ENCODE results near the gene PTPRA. TPM values are rescaled to one million over a fixed set of nuclear protein-coding genes. Genes with fewer than 3 reads are reported as not detected.

Gene PTPRA
- total and polyA plus RNA-seq, 9 of the 15 experiments (the other 6 are each of a cell fraction or from before 2014, with no cell fraction given): 3.4 to 80.5 (median 28.0) TPM

DNA sequence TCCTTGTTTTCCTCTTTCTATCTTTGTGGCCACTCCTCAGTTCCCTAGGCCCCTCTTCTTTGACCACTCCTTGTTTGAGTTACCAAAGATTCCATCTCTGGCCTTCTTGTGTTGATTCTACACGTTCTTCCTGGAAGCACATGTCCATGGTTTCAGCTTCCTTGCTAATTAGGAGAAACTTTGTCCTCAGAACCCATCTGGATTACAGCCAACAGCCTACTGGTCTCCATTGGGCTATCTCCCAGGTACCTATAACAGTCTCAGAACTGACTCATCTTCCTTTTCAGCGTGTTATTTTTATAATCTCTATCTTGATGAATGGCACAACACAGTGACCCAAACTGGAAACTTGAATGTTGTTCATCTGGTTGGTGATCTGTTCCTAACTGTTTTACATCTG lies 17.5 kb downstream of the PTPRA start (continued):
- TF ChIP-seq ZNF23 (CRISPR knock-in tag; IDR thresholded peaks at IDR 0.05) (no peak), STAT5B (CRISPR knock-in tag; IDR thresholded peaks at IDR 0.05) (no peak), ATF7 (IDR thresholded peaks at IDR 0.05) (0 out of 2 replicates have a peak, but pooled peaks have one; percentile 11), ETS2 (tag; IDR thresholded peaks at IDR 0.05; ENCODE audit: borderline replicate concordance, poor library complexity, severe bottlenecking) (no peak), CREM (IDR thresholded peaks at IDR 0.05; ENCODE audit: low read depth) (no peak), EHMT2 (IDR thresholded peaks at IDR 0.05) (peak; percentile 68), SMAD1 (IDR thresholded peaks at IDR 0.05; ENCODE audit: low read depth, low read length, partially characterized antibody) (no peak), ZEB2 (IDR thresholded peaks at IDR 0.05) (peak; percentile 40; the same call in 1 of the 2 replicates), DMBX1 (CRISPR knock-in tag; IDR thresholded peaks at IDR 0.05; ENCODE audit: borderline replicate concordance) (no peak), PPARD (CRISPR knock-in tag; IDR thresholded peaks at IDR 0.05) (no peak), BRCA1 (IDR thresholded peaks at IDR 0.05) (no peak), BRCA1 (CRISPR knock-in tag; IDR thresholded peaks at IDR 0.05) (no peak), NFIX (CRISPR knock-in tag; IDR thresholded peaks at IDR 0.05; ENCODE audit: low read depth) (no peak), POLR2B (IDR thresholded peaks at IDR 0.05; ENCODE audit: low read depth, partially characterized antibody) (no peak), NR2C1 (IDR thresholded peaks at IDR 0.05) (no peak), NR2C1 (tag; IDR thresholded peaks at IDR 0.05) (no peak), ZNF717 (CRISPR knock-in tag; IDR thresholded peaks at IDR 0.05) (no peak), DDX20 (tag; IDR thresholded peaks at IDR 0.05; ENCODE audit: low read depth) (no peak), YBX1 (IDR thresholded peaks at IDR 0.05) (no peak)
- TF ChIP-seq, protein P1, sequence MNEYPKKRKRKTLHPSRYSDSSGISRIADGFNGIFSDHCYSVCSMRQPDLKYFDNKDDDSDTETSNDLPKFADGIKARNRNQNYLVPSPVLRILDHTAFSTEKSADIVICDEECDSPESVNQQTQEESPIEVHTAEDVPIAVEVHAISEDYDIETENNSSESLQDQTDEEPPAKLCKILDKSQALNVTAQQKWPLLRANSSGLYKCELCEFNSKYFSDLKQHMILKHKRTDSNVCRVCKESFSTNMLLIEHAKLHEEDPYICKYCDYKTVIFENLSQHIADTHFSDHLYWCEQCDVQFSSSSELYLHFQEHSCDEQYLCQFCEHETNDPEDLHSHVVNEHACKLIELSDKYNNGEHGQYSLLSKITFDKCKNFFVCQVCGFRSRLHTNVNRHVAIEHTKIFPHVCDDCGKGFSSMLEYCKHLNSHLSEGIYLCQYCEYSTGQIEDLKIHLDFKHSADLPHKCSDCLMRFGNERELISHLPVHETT (CRISPR knock-in tag; conservative IDR thresholded peaks at IDR 0.05 in 1 of 2, IDR thresholded peaks at IDR 0.05 in 1 of 2): no peak
- TF ChIP-seq, protein P2, sequence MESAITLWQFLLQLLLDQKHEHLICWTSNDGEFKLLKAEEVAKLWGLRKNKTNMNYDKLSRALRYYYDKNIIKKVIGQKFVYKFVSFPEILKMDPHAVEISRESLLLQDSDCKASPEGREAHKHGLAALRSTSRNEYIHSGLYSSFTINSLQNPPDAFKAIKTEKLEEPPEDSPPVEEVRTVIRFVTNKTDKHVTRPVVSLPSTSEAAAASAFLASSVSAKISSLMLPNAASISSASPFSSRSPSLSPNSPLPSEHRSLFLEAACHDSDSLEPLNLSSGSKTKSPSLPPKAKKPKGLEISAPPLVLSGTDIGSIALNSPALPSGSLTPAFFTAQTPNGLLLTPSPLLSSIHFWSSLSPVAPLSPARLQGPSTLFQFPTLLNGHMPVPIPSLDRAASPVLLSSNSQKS (CRISPR knock-in tag; IDR thresholded peaks at IDR 0.05): no peak
- TF ChIP-seq, protein P3, sequence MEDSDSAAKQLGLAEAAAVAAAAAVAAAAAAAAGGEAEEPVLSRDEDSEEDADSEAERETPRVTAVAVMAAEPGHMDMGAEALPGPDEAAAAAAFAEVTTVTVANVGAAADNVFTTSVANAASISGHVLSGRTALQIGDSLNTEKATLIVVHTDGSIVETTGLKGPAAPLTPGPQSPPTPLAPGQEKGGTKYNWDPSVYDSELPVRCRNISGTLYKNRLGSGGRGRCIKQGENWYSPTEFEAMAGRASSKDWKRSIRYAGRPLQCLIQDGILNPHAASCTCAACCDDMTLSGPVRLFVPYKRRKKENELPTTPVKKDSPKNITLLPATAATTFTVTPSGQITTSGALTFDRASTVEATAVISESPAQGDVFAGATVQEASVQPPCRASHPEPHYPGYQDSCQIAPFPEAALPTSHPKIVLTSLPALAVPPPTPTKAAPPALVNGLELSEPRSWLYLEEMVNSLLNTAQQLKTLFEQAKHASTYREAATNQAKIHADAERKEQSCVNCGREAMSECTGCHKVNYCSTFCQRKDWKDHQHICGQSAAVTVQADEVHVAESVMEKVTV (CRISPR knock-in tag; IDR thresholded peaks at IDR 0.05): no peak
- TF ChIP-seq, protein P4, sequence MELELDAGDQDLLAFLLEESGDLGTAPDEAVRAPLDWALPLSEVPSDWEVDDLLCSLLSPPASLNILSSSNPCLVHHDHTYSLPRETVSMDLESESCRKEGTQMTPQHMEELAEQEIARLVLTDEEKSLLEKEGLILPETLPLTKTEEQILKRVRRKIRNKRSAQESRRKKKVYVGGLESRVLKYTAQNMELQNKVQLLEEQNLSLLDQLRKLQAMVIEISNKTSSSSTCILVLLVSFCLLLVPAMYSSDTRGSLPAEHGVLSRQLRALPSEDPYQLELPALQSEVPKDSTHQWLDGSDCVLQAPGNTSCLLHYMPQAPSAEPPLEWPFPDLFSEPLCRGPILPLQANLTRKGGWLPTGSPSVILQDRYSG (tag; conservative IDR thresholded peaks at IDR 0.05; ENCODE audit: low read depth): no peak
- TF ChIP-seq, protein P5, sequence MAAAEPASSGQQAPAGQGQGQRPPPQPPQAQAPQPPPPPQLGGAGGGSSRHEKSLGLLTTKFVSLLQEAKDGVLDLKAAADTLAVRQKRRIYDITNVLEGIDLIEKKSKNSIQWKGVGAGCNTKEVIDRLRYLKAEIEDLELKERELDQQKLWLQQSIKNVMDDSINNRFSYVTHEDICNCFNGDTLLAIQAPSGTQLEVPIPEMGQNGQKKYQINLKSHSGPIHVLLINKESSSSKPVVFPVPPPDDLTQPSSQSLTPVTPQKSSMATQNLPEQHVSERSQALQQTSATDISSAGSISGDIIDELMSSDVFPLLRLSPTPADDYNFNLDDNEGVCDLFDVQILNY (CRISPR knock-in tag; IDR thresholded peaks at IDR 0.05): no peak

Data from K562 (cell line).